Osteoblast (primary cell): Measurements from ENCODE around the gene PDPN. TPM values are rescaled to one million over a fixed set of nuclear protein-coding genes. Genes with fewer than 3 reads are reported as not detected.

Experiments
- DNase-seq: peaks from one replicate; pipeline ENCODE4 v3.0.0; 2011; ENCODE audit warnings: low spot score, mixed read lengths; ENCODE audit not compliant: insufficient read length; ENCODE audit errors: missing footprints
- H2AFZ ChIP-seq: 2 replicates; pipeline ENCODE4 v1.6.0; 2011; ENCODE audit warnings: mild to moderate bottlenecking, low read length
- H3K27ac ChIP-seq: 2 replicates; pipeline ENCODE4 v1.5.1; 2011; ENCODE audit warnings: mild to moderate bottlenecking, low read depth, low read length, moderate library complexity
- H3K27me3 ChIP-seq: 2 replicates; pipeline ENCODE4 v1.6.0; 2012; ENCODE audit warnings: mild to moderate bottlenecking, control low read depth, inconsistent platforms, low read length, moderate library complexity; ENCODE audit not compliant: insufficient read depth
- H3K36me3 ChIP-seq: 2 replicates; pipeline ENCODE4 v1.5.1; 2011; ENCODE audit warnings: mild to moderate bottlenecking, low read length, control low read depth, moderate library complexity; ENCODE audit not compliant: insufficient read depth
- H3K4me1 ChIP-seq: 2 replicates; pipeline ENCODE4 v1.5.1; 2011; ENCODE audit warnings: mild to moderate bottlenecking, low read length, control low read depth, moderate library complexity; ENCODE audit not compliant: insufficient read depth
- H3K4me2 ChIP-seq: 2 replicates; pipeline ENCODE4 v1.6.0; 2011; ENCODE audit warnings: mild to moderate bottlenecking, low read length; ENCODE audit not compliant: insufficient read depth
- H3K4me3 ChIP-seq: fragments of 200-600 bp; sonication (generic); 3 replicates; pipeline ENCODE4 v1.5.1; 2012; ENCODE audit warnings: mild to moderate bottlenecking, low read length, inconsistent platforms; ENCODE audit not compliant: insufficient read depth
- H3K79me2 ChIP-seq: 2 replicates; pipeline ENCODE4 v1.6.0; 2012; ENCODE audit warnings: mild to moderate bottlenecking, low read length, control low read depth, inconsistent platforms; ENCODE audit not compliant: insufficient read depth
- H3K9me3 ChIP-seq: 2 replicates; pipeline ENCODE4 v1.5.1; 2011; ENCODE audit warnings: low read depth, low read length, control low read depth
- H4K20me1 ChIP-seq: 2 replicates; pipeline ENCODE4 v1.6.0; 2012; ENCODE audit warnings: mild to moderate bottlenecking, low read length, control low read depth; ENCODE audit not compliant: insufficient read depth
- CTCF ChIP-seq: IDR thresholded peaks from 2 replicates; pipeline ENCODE4 v1.5.1; 2011; ENCODE audit warnings: mild to moderate bottlenecking, low read depth, low read length, moderate library complexity; ENCODE audit errors: extremely low read depth
- small RNA-seq: library from RNA; depleted of rRNA; stranded (forward); fragments of <200 nt; gene quantifications from one replicate; pipeline ENCODE3, GENCODE V24; 2012
- total RNA-seq: library from RNA; depleted of rRNA; stranded (reverse); fragments of >200 nt; gene quantifications from 2 replicates; pipeline ENCODE4 v1.2.3, GENCODE V29; 2012

Gene PDPN
- total RNA-seq, 1 donor, result 11.9 TPM

GRCh38 chr1:13663969-13664368 is 80.3 kb downstream of the PDPN start:
- Histone ChIP-seq H3K27ac (no peak overlapping the region), H2AFZ (no peak overlapping the region), H3K9me3 (no peaks in the 10 kb centered on the region), H3K4me1 (no peaks in the 10 kb centered on the region), H3K4me3 (no peak overlapping the region), H3K79me2 (no peaks in the 10 kb centered on the region), H3K27me3 (no peaks in the 10 kb centered on the region), H4K20me1 (no peaks in the 10 kb centered on the region), H3K36me3 (no peaks in the 10 kb centered on the region), H3K4me2 (no peak overlapping the region)
- no peak for DNase-seq
- TF ChIP-seq CTCF, result no peak

GRCh38 chr1:13664451-13664850 is 80.8 kb downstream of the PDPN start:
- Histone ChIP-seq H3K36me3 (no peaks in the 10 kb centered on the region), H3K4me2 (no peak overlapping the region), H3K4me3 (no peak overlapping the region), H2AFZ (no peak overlapping the region), H3K27ac (no peak overlapping the region), H3K9me3 (no peaks in the 10 kb centered on the region), H3K4me1 (no peaks in the 10 kb centered on the region), H3K79me2 (no peaks in the 10 kb centered on the region), H3K27me3 (no peaks in the 10 kb centered on the region), H4K20me1 (no peaks in the 10 kb centered on the region)
- no peak for TF ChIP-seq CTCF
- no peak for DNase-seq

- Histone ChIP-seq H3K27me3 (no peaks in the 10 kb centered on the region), H3K36me3 (no peaks in the 10 kb centered on the region), H4K20me1 (no peaks in the 10 kb centered on the region)
Measured at GRCh38 chr1:13666317-13666716, 82.7 kb downstream of the PDPN start.

More at GRCh38 chr1:13666317-13666716, 82.7 kb downstream of the PDPN start:
- H3K4me3 ChIP-seq, result no peak overlapping the region
- no peak for DNase-seq
- no peaks in the 10 kb centered on the region for H3K4me1 ChIP-seq
- H2AFZ ChIP-seq, result no peak overlapping the region
- no peaks in the 10 kb centered on the region for H3K9me3 ChIP-seq
- no peak overlapping the region for H3K4me2 ChIP-seq
- H3K79me2 ChIP-seq, result no peaks in the 10 kb centered on the region
- no peak overlapping the region for H3K27ac ChIP-seq
- TF ChIP-seq CTCF, result no peak

Small RNA genes within 50 kb of the gene (small RNA-seq; reads per million reads assigned to genes)
- gene RNA5SP41, result not detected

Other genes with a start within 250 kb of the PDPN start
- not detected in 2 replicates for gene PRAMEF14, start 236.7 kb upstream of the PDPN start, total RNA-seq
- gene PRAMEF19, start 211.9 kb upstream of the PDPN start, total RNA-seq, result not detected in 2 replicates
- not detected in 2 replicates for gene PRAMEF17, start 194.2 kb upstream of the PDPN start, total RNA-seq
- not detected in 2 replicates for gene PRAMEF20, start 173.4 kb upstream of the PDPN start, total RNA-seq
- not detected in 2 replicates for gene LRRC38, start 69.8 kb upstream of the PDPN start, total RNA-seq
- 12.7 and 17.4 TPM in 2 replicates for gene PRDM2, start 116.4 kb downstream of the PDPN start, total RNA-seq